Prostate gland (tissue), 2 donors: ENCODE measurements around the gene DLL1. TPM values are rescaled to one million over a fixed set of nuclear protein-coding genes. Genes with fewer than 3 reads are reported as not detected.

Experiments used
- DNase-seq: peaks from one replicate; pipeline ENCODE4 v3.0.0-alpha.2; 2019; ENCODE audit warnings: low spot score
- H3K27ac ChIP-seq, 2 donors: fragments of 200-600 bp; sonication (generic); 2 replicates each; pipeline ENCODE4 v1.5.1; 2017 to 2019
- H3K27me3 ChIP-seq: fragments of 200-600 bp; sonication (generic); replicated peaks from 2 replicates; pipeline ENCODE4 v1.5.1; 2019; ENCODE audit not compliant: insufficient read depth
- H3K36me3 ChIP-seq, 2 donors: fragments of 200-600 bp; sonication (generic); 1 replicate in 1 of 2; 2 replicates in 1 of 2; pipeline versions ENCODE4 v1.5.1 to v1.8.1; 2017 to 2019
- H3K4me1 ChIP-seq: fragments of 200-600 bp; sonication (generic); replicated peaks from 2 replicates; pipeline ENCODE4 v1.5.1; 2019
- H3K4me3 ChIP-seq, 2 donors: fragments of 200-600 bp; sonication (generic); 2 replicates each; pipeline ENCODE4 v1.5.1; 2017 to 2019
- H3K9me3 ChIP-seq: fragments of 200-600 bp; sonication (generic); 2 replicates; pipeline ENCODE4 v1.5.1; 2017
- CTCF ChIP-seq, 4 experiments: fragments of 200-600 bp in 2 of 4; fragments of 450-650 bp in 2 of 4; sonication (generic) in 2 of 4; IDR thresholded peaks; 1 replicate in 3 of 4; 2 replicates in 1 of 4; pipeline ENCODE4 v1.5.1; 2016 to 2019; ENCODE audit warnings: antibody characterized with exemption in 4 of 4, mild to moderate bottlenecking in 2 of 4, moderate library complexity in 2 of 4
- POLR2A ChIP-seq: fragments of 450-650 bp; IDR thresholded peaks from one replicate; pipeline ENCODE4 v1.6.1; 2016; ENCODE audit warnings: antibody characterized with exemption, mild to moderate bottlenecking
- POLR2AphosphoS5 ChIP-seq: sonication (generic); formaldehyde crosslinking; IDR thresholded peaks from one replicate; pipeline ENCODE4 v1.6.1; 2017; ENCODE audit warnings: antibody characterized with exemption
- WGBS: methylation state at CpG from one replicate; pipeline ENCODE4 v1.1.5; 2018; 5-methylcytosine and 5-hydroxymethylcytosine counted together
- intact Hi-C: fragments of 100-400 bp; cut with DNase I; formaldehyde crosslinking; loops from one replicate; pipeline ENCODE4 v1.14.2; 2022
- total RNA-seq, 2 donors: library from RNA; depleted of rRNA; stranded (reverse); fragments of >200 nt; gene quantifications; one replicate each; pipeline ENCODE4 v1.1.0, GENCODE V29; 2016

The DLL1 gene
- total RNA-seq, 2 donors from 2014 or later: 16.0 to 40.4 TPM

DNA sequence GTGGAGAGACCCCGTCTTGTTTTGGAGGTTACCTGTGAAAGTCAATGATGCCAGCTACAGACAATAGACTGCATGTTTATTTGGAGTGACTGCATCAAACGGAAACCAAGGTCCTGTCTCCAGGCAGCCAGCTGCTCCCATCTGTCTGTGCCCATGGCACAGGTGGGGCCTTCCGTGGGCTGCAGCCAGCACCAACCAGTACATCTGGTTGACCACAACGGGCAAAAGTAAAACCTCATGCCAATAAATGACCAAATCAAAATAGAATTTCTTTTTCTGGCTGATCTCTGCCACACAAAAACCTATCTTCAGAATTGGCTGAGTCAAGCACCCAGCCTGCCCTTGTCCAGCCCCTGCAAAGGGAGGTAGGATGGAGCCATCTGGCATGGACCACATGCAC lies 33.5 kb downstream of the DLL1 start:
- H3K9me3 ChIP-seq: no peaks in the 10 kb centered on the region
- no peak for DNase-seq
- no peaks in the 10 kb centered on the region for H3K4me1 ChIP-seq
- intact Hi-C loops: no loop called here
- no peak overlapping the region for H3K4me3 ChIP-seq
- TF ChIP-seq POLR2A: no peak
- no peak for TF ChIP-seq POLR2AphosphoS5
- no peak for TF ChIP-seq CTCF (IDR thresholded peaks at IDR 0.05)
- no peak overlapping the region for H3K27ac ChIP-seq
- H3K27me3 ChIP-seq: no peaks in the 10 kb centered on the region
- 80% methylated on average over 4 of the region's 4 CpGs for WGBS
- no peaks in the 10 kb centered on the region for H3K36me3 ChIP-seq

DNA sequence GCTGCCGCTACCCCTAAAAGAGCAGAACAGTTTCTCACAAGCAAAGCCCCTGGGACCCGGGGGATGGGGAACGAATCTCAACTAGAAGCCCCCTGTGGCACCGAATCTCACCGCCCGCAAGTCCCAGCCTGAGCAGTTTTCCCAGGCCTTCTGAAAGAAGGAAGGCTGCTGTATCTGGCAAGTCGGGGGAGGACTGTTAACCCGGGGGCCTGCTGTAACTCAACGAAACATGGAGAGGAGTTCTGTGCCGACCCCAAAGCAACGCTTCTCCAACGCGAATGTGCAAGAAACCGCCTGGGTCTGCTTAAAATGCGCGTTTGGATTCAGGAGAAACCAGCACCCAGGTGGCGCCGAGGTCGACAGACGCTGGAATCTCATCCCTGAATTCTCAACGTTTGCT lies 34.2 kb downstream of the DLL1 start:
- Histone ChIP-seq H3K27ac (no peak overlapping the region), H3K9me3 (no peaks in the 10 kb centered on the region), H3K36me3 (no peaks in the 10 kb centered on the region), H3K27me3 (no peaks in the 10 kb centered on the region), H3K4me1 (no peaks in the 10 kb centered on the region), H3K4me3 (no peak overlapping the region)
- TF ChIP-seq CTCF (IDR thresholded peaks at IDR 0.05) (no peak), POLR2AphosphoS5 (no peak), POLR2A (no peak)
- no peak for DNase-seq
- intact Hi-C loops: no loop called here
- WGBS: 93% methylated on average over 21 of the region's 21 CpGs

- DNase-seq: no peak
- WGBS: 91% methylated on average over 32 of the region's 32 CpGs
- intact Hi-C loops: no loop called here
- H3K27me3 ChIP-seq: no peaks in the 10 kb centered on the region
- no peak overlapping the region for H3K4me3 ChIP-seq
- H3K27ac ChIP-seq: no peak overlapping the region
- no peaks in the 10 kb centered on the region for H3K4me1 ChIP-seq
- TF ChIP-seq POLR2A: no peak
- no peak for TF ChIP-seq CTCF (IDR thresholded peaks at IDR 0.05)
- TF ChIP-seq POLR2AphosphoS5: no peak
- H3K9me3 ChIP-seq: no peaks in the 10 kb centered on the region
- H3K36me3 ChIP-seq: no peaks in the 10 kb centered on the region
Measured at GRCh38 chr6:170255426-170256125, 35.3 kb downstream of the DLL1 start.

DNA sequence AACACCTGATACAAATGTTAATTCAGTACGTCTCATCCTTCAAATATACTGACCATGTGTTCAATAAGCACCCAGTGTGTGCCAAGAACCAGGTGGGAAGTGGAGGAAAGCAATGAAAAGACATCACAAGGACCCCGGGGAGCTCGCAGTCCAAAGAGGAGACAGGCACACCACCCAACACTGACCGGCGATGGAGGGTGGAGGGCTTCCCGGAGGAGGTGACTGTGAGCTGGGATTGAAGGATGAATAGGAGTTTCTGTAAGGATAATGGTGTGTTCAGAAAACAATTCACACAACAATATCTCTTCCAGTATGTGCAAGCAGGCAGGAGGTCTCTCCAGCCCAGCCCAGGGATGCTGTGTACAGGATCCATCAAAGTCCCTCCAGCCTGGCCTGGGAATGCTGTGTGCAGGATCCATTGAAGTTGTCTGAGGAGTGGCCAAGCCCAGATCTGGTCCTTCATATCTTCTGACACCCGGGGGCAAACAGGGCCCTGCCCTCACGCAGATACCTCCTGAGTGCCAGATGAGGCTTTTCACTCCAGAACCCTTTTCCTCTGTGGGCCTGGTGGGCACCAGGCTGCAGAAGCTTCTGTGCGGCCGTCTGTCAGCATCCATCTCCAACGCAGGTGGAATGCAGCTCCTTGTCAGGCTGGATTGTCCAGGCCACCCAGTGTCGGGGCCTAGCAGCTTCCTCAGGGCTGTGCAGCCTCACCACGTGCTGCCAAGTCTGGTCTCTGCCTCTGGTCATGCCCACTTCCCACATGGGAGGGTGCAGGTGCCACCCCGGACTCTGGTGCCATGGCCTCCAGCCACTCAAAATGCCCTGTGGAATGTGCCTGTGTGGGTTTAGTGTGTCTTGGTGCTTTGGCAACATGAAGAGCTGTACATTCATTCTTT lies 36.3 kb downstream of the DLL1 start:
- no peaks in the 10 kb centered on the region for H3K36me3 ChIP-seq
- H3K4me3 ChIP-seq: no peak overlapping the region
- H3K4me1 ChIP-seq: no peaks in the 10 kb centered on the region
- no peak overlapping the region for H3K27ac ChIP-seq
- 91% methylated on average over 14 of the region's 14 CpGs for WGBS
- H3K9me3 ChIP-seq: no peaks in the 10 kb centered on the region
- no peaks in the 10 kb centered on the region for H3K27me3 ChIP-seq
- intact Hi-C loops: no loop called here
- DNase-seq: no peak
- no peak for TF ChIP-seq POLR2A
- no peak for TF ChIP-seq POLR2AphosphoS5
- no peak for TF ChIP-seq CTCF (IDR thresholded peaks at IDR 0.05)
